HG02938 (cell line): Measurements from ENCODE around the gene ZNF117.
"Not testable (repeated sequence)": the region's sequence is repeated elsewhere in the genome, so short reads cannot be mapped to it uniquely, and the experiment has no call there.

Experiments
- ATAC-seq: cut with Tn5 transposase; IDR thresholded peaks from one replicate; pipeline ENCODE4 v1.9.1; 2021; ENCODE audit warnings: mild to moderate bottlenecking, moderate library complexity; ENCODE audit not compliant: unreplicated experiment

Gene ZNF117

DNA sequence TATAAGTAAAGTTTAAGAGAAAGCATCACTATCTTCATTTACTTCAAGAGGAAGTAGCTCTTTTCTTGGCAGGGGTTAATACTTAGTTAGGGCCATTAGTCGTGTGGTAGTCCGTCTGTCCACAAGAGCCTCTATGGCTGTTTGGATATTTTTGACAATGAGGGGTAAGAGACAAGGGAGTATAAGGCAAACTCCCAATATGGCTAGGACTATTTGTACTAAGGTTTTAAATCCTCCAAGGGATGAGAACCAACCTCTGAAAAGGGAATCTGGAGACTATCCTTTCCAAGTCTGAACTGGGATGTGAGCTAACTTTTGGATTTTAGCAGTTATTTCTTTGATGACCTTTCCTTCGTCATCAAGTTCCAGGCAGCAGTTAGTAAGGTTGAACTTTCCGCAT lies at the start of gene ZNF117:
Gene ZNF117 (minus strand): TSS at position 101 of the 400 bp plus-strand sequence.
- ATAC-seq: no peak

DNA sequence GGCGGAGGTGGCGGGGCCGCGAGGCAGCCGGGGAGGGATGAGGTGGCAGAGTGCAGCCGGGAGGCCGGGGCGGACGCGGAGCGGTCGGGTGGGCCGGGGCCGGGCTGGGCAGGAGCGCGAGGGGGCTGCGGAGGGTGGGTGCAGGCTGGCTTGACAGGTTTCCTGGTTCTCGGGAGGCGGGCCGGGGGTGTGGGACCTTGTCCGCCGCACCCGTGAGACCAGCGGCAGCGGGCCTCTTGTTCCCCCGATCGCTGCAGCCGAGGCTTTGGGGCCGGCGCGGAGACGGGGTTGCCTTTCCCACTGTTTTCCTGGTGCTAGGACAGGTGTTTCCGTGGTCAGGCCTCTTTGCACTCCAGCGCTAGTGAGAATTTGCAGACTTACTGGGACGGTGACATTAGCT lies 47.9 kb upstream of the ZNF117 start:
- not testable (repeated sequence) for ATAC-seq

DNA sequence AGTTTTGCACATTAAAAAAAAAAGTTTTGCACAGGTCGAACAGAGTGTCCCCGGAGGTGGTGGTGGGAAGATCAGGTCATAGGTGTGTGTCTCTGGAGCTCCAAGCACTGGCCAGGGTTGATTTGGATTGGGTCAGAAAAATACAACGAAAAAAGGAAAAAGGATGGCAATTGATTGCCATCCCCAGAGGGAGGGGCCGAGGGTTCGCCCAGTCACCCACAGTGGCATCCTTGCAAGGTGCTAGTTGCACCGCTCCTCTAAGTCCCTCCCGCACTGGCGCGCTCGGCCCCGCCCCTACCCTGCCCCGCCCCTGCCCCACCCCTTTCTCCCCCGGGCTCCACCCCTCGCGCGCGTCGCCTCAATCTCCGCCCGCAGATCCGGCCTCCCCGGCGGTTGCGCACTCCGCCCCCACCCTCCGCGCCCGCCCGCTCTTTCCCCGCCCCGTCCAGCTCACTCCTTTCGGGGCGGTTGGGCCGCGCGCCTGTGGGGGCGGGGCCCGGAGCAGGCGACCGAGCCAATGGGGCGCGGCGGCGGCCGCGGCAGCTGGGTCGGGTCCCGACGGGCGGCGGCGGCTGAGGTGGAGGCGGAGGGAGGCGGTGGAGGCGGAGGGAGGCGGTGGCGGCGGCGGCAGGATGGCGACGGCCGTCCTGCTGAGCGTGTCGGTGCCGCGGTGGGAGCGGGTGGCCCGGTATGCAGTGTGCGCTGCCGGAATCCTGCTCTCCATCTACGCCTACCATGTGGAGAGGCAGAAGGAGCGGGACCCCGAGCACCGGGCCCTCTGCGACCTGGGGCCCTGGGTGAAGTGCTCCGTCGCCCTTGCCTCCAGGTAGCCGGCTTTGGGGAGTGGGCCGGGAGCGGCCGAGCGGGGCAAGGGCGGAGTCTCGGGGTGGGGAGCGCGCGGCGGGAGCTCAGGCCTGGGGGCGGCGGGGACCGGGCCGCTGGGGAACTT lies 47.2 kb upstream of the ZNF117 start:
- ATAC-seq: peak; percentile 77

DNA sequence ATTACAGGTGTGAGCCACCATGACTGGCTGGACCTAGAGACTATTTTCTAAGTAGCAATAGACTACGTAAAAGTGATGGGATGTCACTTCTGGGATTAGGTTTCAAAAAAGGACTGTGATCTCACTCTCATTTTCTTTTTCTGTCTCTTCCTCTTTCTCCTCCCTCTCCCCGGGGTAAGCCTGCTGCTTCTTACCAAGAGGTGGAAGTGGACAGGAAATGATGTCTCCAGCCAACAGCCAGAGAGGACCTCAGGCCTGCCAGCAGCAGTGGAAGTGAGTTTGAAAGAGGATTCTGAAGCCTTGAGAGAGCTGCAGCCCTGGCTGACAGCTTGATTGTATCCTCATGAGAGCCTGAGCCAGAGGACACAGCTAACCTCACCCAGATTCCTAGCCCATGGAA lies 45.7 kb upstream of the ZNF117 start:
- not testable (repeated sequence) for ATAC-seq

DNA sequence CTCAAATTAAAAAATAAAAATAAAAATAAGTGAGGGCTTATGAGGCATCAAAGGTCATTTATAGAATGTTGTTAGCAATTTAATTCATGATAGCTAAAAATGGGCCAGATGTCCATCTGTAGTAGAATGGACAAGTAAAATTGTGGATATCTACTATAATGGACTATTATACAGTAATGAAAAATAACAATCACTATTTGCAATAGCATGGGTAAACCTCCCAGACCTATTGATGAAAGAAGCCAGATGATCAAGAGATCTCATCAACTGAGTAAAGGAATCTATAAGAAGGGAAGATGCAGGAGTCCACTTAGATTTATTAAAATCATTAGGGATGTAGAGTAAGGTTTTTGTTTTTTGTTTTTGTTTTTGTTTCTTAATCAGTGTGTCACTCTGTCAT lies 44.6 kb upstream of the ZNF117 start:
- not testable (repeated sequence) for ATAC-seq

DNA sequence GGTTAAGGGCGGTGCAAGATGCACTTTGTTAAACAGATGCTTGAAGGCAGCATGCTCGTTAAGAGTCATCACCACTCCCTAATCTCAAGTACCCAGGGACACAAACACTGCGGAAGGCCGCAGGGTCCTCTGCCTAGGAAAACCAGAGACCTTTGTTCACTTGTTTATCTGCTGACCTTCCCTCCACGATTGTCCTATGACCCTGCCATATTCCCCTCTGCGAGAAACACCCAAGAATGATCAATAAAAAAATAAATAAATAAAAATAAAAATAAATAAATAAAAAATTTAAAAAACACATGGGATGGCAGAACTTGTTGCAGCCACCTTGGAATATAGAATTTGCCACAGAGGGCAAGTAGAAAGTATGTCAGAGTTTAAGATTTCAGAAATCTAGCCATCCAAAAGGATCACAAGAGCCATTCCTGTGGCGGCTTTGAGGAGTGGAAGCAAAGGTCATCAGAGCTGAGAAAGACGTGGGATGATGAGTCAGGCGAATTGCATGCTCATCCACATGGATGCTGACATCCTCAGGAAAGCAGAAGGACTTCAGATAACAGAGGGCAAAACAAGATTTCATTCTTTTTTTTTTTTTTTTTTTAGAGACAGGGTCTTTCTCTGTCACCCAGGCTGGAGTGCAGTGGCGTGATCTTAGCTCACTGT lies 43.4 kb upstream of the ZNF117 start:
- not testable (repeated sequence) for ATAC-seq

DNA sequence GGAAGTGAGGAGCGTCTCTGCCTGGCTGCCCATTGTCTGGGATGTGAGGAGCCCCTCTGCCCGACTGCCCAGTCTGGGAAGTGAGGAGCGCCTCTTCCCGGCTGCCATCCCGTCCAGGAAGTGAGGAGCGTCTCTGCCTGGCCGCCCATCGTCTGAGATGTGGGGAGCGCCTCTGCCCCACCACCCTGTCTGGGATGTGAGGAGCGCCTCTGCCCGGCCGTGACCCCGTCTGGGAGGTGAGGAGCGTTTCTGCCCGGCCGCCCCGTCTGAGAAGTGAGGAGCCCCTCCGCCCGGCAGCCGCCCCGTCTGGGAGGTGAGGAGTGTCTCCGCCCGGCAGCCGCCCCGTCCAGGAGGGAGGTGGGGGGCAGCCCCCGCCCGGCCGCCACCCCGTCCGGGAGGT lies 42.6 kb upstream of the ZNF117 start:
- not testable (repeated sequence) for ATAC-seq

DNA sequence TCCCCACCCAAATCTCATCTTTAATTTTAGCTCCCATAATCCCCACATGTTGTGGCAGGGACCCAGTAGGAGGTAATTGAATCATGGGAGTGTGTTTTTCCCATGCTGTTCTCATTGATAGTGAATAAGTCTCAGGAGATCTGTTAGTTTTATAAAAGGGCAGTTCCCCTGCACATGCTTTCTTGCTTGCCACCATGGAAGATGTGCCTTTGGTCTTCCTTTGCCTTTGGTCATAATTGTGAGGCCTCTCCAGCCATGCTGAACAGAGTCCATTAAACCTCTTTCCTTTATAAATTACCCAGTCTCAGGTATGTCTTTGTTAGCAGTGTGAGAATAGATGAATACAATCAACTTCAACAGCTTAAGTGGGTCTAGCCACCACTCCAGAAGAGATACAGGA lies 34.2 kb upstream of the ZNF117 start:
- not testable (repeated sequence) for ATAC-seq

DNA sequence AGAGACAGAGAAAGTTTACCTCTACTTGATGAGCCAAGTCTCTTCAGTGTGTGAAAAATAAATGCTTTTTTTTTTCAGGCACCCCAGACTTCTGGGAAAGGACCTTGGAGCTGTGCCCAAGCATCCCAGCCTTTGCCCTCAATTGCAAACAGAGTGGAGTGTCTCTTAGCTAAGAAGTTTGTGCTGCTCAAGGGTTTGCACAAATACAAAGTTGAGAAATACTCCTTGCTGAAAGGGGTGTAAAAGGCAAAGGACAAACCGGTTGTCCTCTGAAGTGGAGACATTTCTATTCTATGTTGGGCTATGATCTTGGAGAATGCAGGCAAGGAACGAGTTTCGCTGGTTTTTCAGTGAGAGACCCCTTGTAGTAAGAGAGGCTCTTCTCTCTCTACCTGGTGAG lies 30.1 kb upstream of the ZNF117 start:
- not testable (repeated sequence) for ATAC-seq

DNA sequence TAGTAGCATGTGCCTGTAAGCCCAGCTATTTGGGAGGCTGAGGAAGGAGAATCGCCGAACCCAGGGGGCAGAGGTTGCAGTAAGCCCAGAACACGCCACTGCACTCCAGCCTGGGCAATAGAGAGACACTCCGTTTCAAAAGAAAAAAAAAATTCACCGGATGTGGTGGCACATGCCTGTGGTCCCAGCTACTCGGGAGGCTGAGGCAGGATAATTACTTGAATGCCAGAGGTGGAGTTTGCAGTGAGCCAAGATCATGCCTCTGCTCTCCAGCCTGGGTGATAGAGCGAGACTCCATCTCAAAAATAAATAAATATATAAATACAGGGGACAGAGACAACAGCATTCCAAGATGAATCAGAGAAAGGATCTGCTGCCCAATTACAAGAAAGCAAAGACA lies 19.0 kb upstream of the ZNF117 start:
- ATAC-seq: not testable (repeated sequence)

DNA sequence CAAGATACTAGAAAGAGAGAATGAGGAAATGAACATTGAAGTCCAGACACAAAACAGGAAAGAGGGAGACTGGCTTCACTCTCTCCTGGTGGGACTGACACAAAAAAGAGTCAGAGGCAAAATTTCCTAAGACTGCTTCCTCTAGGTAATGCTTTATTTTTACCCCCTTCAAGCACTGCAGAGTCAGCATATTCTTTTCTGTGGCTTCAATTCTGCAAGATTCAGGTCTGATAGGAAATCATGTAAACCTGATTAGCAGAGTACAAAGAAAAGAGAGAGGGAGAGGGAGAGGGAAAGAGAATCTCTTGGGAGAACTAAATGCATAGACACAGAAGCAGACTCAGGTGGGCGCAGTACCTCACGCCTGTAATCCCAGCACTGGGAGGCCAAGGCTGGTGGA lies 18.6 kb upstream of the ZNF117 start:
- not testable (repeated sequence) for ATAC-seq

DNA sequence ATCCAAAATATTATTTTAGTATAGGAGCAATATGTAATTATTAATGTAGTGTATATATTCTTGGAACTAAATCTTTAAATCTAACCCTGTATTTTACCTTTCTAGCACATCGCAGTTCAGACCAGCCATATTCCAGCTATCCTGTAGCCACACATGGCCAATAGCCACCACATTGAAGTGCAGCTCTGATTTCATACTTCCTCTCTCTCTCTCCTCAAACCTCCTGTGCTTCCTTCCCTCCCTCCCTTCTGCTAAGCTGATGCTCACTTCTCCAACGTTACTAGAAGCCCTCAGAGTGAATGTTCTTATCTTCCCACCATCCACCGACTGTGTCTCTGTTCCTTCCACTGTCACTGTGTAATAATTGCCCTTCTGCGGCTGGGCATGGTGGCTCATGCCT lies 16.2 kb upstream of the ZNF117 start:
- ATAC-seq: not testable (repeated sequence)

DNA sequence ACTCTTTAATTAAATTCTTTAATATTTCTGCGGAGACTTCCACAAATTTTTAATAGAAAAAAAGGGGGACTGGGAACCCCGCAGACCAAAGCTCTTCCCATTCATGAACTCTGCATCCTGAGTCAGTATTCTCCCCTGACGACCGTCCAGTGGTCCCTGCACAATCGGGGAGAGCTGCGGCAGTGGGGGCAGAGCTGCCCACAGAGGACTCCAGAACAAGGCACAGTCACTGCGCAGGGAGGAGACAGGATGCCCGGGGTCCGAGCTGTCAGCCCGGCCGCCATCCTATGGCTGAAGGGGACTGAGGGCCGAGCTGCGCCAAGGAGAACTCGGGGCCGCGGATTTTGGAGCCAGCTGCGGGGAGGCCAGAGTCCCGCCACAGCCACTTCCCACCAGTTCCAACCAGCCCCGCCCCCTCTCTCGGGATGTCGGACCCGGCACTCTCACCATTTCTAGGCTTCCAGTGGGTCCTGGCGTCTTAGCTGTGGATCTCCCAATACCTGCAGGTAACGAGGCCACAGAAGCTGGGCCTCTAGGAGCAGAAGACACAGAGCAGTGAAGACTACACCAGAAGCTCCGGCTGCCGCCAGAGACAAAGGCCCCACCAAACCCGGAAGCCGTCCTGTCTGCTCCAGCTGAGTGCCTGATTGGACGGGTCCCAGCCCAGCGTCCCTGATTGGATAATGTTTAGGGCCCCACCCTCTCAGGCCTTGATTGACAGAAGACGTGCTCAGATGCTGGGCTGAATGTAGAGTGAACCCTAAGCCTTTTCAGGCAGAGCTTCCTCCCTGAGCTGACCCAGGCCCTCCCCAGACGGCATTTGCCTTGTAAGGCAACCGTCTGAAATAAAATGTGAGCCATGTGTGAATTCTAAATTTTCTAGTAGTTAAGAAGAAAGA lies 15.5 kb upstream of the ZNF117 start, which contains the start of gene ERV3-1:
Gene ERV3-1 (minus strand): TSS at position 594 of the 899 bp plus-strand sequence. CDS start 13,661 bp downstream, outside the sequence.
- peak; percentile 100 for ATAC-seq

DNA sequence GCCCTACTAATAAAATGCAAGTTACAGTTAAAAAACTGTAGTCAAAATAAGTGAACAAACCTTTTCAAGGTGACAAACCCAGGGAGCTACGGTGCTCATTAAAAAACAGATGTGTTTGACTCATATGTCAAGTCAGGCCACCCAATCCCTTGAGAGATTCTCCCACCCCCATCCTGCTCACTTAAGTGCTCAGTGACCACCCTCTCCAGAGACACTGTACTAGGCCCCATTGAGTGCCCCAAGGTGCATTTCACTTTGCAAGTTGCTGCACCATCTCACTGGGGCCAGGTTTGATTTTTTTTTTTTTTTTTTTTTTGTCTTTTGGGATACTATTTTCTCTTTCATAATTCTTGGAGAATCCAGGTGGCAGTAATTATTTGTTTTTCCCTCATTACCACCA lies 13.7 kb upstream of the ZNF117 start:
- no peak for ATAC-seq

DNA sequence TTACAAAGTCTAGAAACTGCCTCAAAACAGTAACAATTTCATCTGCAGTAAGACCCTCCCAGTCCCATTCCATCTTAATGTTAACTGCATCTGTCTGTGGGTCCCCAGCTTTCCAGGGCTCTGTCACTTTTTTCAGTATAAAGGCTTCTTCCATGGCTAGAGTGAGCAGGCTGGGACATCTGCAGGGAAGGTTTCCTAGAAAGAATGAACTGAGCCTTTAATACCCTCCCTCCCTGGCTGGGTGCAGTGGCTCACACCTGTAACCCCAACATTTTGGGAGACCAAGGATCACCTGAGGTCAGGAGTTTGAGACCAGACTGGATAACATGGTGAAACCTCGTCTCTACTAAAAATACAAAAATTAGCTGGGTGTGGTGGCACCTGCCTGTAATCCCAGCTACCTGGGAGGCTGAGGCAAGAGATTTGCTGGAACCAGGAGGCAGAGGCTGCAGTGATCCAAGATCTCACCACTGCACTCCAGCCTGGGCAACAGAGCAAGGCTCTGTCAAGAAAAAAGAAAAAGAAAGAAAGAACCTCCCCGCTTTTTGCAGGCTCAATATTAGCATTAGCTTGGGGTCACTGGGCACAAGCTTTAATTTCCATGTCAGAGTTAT lies 12.2 kb upstream of the ZNF117 start:
- no peak for ATAC-seq

DNA sequence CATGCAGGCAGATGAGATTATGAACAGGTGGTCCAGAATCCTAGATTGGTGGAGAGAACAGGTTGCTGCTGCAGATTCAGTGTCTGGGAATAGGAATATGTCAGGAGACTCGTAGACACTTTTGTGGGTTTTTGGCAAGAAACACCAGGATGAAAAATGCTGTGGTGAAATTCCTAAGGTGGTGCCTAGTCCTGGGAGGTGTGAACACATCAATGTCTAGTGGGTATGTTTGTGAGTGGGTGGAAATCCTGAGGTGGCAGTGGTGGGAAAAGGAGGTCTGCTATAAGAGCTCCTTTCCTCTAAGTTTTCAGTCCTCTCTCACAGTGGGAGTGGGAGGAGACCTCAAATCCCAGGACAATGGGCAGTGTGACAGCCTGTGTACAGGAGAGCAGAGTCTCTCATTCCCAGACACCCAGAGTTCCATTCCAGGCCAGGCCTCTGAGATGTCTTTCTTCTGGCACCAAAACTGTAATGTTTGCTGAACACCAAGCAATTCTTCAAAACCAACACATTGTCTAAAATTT lies 10.5 kb upstream of the ZNF117 start:
- no peak for ATAC-seq

DNA sequence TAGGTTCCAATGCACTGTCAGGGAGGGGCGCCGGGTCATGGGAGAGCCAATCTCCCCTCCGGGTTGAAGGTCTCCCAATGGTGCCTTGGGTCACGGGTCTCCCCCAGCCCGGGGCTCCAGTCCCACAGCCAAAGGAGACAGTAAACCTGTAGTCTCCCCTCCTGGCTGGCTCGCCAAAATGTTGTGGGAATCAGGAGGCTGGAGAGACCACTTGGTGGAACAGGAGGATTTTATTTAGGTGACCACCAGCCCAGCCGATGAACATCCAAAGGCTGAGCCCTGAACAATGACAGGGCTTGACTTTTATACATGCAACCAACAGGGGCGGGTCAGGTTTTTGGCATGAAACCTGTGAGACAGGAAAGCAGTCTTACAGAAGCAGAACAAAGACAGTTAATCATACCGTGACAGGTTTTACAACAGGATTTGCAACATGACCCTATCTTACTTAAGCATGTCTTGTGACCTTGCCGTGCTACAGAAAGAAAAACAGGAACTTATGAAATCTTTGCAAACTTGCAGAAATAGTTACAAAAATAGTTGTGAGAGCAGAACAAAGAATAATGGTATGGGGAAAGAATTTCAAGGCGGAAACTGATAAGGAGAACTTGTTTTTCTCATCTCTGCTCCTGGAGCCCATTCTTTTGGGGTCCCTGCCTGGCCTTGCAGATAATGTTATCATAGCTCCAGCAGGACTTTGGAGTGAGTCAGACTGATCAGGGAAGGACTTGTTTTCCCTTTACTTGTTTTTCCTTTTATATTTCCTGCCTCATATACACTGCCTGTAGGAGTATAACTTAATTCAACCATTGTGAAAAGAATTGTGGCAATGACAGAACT lies 8.5 kb upstream of the ZNF117 start:
- ATAC-seq: no peak

DNA sequence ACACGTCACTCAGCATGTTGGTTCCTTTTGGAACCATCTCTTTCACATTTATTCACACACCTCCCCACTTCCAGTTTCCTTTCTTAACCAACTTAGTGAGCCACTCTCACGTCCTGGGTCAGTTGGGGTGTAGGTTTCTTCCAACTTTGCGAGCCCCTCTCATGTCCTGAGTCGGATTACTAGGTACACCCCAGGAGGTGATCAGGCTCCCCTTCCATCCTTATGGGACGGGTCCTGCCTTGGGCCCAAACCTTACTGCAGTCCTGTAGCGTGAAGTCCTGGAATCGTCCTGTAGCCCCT lies 8.0 kb upstream of the ZNF117 start:
- no peak for ATAC-seq

DNA sequence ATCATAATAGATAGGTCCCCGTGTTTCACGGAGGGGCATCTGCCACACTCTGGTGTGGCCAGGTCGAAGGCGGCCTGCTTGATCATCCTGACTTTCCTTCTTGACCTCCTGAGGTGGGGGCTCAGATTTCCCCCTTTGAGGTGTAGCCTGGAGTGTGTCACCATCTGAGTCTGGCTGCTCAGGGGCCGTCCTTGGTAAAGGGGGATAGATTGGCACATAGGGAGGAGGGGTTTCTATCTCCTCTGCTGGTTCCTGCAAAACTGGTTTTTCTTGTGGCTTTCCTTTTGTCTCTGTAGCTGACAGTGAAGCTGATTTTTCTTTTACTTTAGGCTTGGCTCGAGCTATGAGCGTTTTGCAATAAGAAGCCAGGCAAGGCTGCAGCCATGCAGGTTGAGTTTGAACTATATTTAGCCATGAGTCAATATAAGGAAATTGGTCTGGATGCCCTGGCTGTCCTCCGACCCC lies 7.1 kb upstream of the ZNF117 start:
- no peak for ATAC-seq
